Measurements from ENCODE around the gene RAB40B.
"Not testable (repeated sequence)": the region's sequence is repeated elsewhere in the genome, so short reads cannot be mapped to it uniquely, and the experiment has no call there.

The RAB40B gene

GRCh38 chr17:82658331-82658730, 40.2 kb downstream of the RAB40B start:
- H3K79me1 ChIP-seq (ENCODE audit: low read length) = no peaks in the 10 kb centered on the region
- no peaks in the 10 kb centered on the region for H3K27me3 ChIP-seq (ENCODE audit: insufficient read depth, low read length, poor library complexity)
- H3K23ac ChIP-seq (ENCODE audit: low read length) = no peak overlapping the region
- no peak overlapping the region for H3K4ac ChIP-seq (ENCODE audit: low read depth, low read length)
- no peak overlapping the region for H2AK5ac ChIP-seq (ENCODE audit: low read length)
- no peak overlapping the region for H4K5ac ChIP-seq (ENCODE audit: low read length)
- H3K4me3 ChIP-seq (ENCODE audit: low read length) = no peak overlapping the region
- H3K79me2 ChIP-seq (ENCODE audit: control insufficient read depth, insufficient read depth, low read length) = no peaks in the 10 kb centered on the region
- no peak overlapping the region for H3K18ac ChIP-seq (ENCODE audit: low read length)
- H2BK5ac ChIP-seq (ENCODE audit: low read length) = no peak overlapping the region
- H4K8ac ChIP-seq (ENCODE audit: low read depth, low read length) = no peak overlapping the region
- no peaks in the 10 kb centered on the region for H3K36me3 ChIP-seq (ENCODE audit: control insufficient read depth, insufficient read depth, low read length)
- H3K9ac ChIP-seq (ENCODE audit: low read length) = no peak overlapping the region
- no peaks in the 10 kb centered on the region for H3K4me1 ChIP-seq (ENCODE audit: control insufficient read depth, low read depth, low read length)
- no peak overlapping the region for H3K56ac ChIP-seq (ENCODE audit: low read length)
- H2BK120ac ChIP-seq (ENCODE audit: low read depth, low read length) = no peak overlapping the region
- no peak overlapping the region for H3K27ac ChIP-seq (ENCODE audit: low read depth, low read length)
- no peak overlapping the region for H2BK15ac ChIP-seq (replicated peaks; ENCODE audit: low read depth)
- H3K4me2 ChIP-seq (ENCODE audit: low read length) = no peak overlapping the region
- no CpG with 5 or more reads among the region's 23 CpGs for WGBS (ENCODE audit: extremely low coverage, insufficient coverage, low lambda C conversion rate)
- no peak for DNase-seq

DNA sequence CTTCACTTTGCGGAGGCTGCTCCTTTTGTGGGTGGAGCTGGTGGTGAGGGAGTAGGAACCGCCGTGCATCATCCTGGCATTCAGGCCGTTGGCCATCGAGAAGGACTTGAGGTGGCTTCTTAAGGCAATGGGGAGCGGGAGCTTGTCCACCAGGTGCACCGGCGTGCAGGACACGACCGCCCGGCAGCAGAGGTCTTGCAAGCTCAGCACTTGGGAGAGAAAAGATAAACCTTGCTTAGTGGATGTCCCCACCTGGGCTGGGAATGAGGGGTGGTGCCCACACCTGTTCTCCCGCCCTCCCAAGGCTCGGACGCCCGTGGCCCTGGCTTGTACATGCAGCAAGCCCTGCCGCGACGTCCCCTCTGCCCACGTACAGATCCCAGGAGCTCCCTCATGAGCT, 40.6 kb downstream of the RAB40B start:
- Histone ChIP-seq H3K27me3 (ENCODE audit: insufficient read depth, low read length, poor library complexity) (no peaks in the 10 kb centered on the region), H3K79me2 (ENCODE audit: control insufficient read depth, insufficient read depth, low read length) (no peaks in the 10 kb centered on the region), H3K4me3 (ENCODE audit: low read length) (no peak overlapping the region), H3K56ac (ENCODE audit: low read length) (no peak overlapping the region), H3K79me1 (ENCODE audit: low read length) (no peaks in the 10 kb centered on the region), H3K36me3 (ENCODE audit: control insufficient read depth, insufficient read depth, low read length) (no peaks in the 10 kb centered on the region), H4K8ac (ENCODE audit: low read depth, low read length) (no peak overlapping the region), H3K23ac (ENCODE audit: low read length) (no peak overlapping the region), H3K27ac (ENCODE audit: low read depth, low read length) (no peak overlapping the region), H3K4ac (ENCODE audit: low read depth, low read length) (no peak overlapping the region), H2BK5ac (ENCODE audit: low read length) (no peak overlapping the region), H3K4me2 (ENCODE audit: low read length) (no peak overlapping the region), H2BK15ac (replicated peaks; ENCODE audit: low read depth) (no peak overlapping the region), H4K5ac (ENCODE audit: low read length) (no peak overlapping the region), H3K9ac (ENCODE audit: low read length) (no peak overlapping the region), H3K4me1 (ENCODE audit: control insufficient read depth, low read depth, low read length) (no peaks in the 10 kb centered on the region), H3K18ac (ENCODE audit: low read length) (no peak overlapping the region), H2BK120ac (ENCODE audit: low read depth, low read length) (no peak overlapping the region), H2AK5ac (ENCODE audit: low read length) (no peak overlapping the region)
- no CpG with 5 or more reads among the region's 19 CpGs for WGBS (ENCODE audit: extremely low coverage, insufficient coverage, low lambda C conversion rate)
- no peak for DNase-seq

DNA sequence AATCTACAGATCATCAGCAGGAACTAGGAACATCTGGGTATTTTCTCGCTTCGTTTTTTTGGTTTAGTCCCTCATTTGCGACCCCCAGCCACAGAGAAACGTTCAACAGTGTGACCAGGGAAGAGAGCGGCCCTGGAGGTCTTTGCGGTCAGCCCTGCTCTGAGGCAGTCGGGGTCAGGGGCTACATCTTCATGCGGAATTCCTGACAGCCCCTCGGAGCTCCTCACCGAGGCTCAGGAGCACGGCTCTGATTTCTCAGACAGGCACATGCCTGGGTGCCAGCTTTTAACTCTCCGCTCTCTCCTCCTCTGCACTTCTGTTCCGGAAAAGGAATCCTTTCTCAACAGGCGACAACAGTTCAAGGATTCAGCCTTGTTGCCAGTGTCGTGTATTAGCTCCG, 42.2 kb downstream of the RAB40B start:
- no peak overlapping the region for H3K23ac ChIP-seq (ENCODE audit: low read length)

GRCh38 chr17:82655523-82655922, 43.0 kb downstream of the RAB40B start:
- Histone ChIP-seq H3K4me1 (ENCODE audit: control insufficient read depth, low read depth, low read length) (no peaks in the 10 kb centered on the region), H2BK5ac (ENCODE audit: low read length) (no peak overlapping the region), H3K4me3 (ENCODE audit: low read length) (no peak overlapping the region), H3K36me3 (ENCODE audit: control insufficient read depth, insufficient read depth, low read length) (no peaks in the 10 kb centered on the region), H3K18ac (ENCODE audit: low read length) (no peak overlapping the region), H3K56ac (ENCODE audit: low read length) (no peak overlapping the region), H4K8ac (ENCODE audit: low read depth, low read length) (no peak overlapping the region), H2BK15ac (replicated peaks; ENCODE audit: low read depth) (no peak overlapping the region), H2BK120ac (ENCODE audit: low read depth, low read length) (no peak overlapping the region), H3K9ac (ENCODE audit: low read length) (no peak overlapping the region), H3K79me1 (ENCODE audit: low read length) (no peaks in the 10 kb centered on the region), H2AK5ac (ENCODE audit: low read length) (no peak overlapping the region), H4K5ac (ENCODE audit: low read length) (no peak overlapping the region), H3K23ac (ENCODE audit: low read length) (no peak overlapping the region), H3K27ac (ENCODE audit: low read depth, low read length) (no peak overlapping the region), H3K27me3 (ENCODE audit: insufficient read depth, low read length, poor library complexity) (no peaks in the 10 kb centered on the region), H3K4ac (ENCODE audit: low read depth, low read length) (no peak overlapping the region), H3K79me2 (ENCODE audit: control insufficient read depth, insufficient read depth, low read length) (no peaks in the 10 kb centered on the region), H3K4me2 (ENCODE audit: low read length) (no peak overlapping the region)
- no CpG with 5 or more reads among the region's 13 CpGs for WGBS (ENCODE audit: extremely low coverage, insufficient coverage, low lambda C conversion rate)
- DNase-seq = no peak

More for the DNA sequence above, 42.2 kb downstream of the RAB40B start:
- Histone ChIP-seq H3K56ac (ENCODE audit: low read length) (no peak overlapping the region), H2AK5ac (ENCODE audit: low read length) (no peak overlapping the region), H2BK120ac (ENCODE audit: low read depth, low read length) (no peak overlapping the region), H3K4me2 (ENCODE audit: low read length) (no peak overlapping the region), H4K5ac (ENCODE audit: low read length) (no peak overlapping the region), H3K4ac (ENCODE audit: low read depth, low read length) (no peak overlapping the region), H3K79me2 (ENCODE audit: control insufficient read depth, insufficient read depth, low read length) (no peaks in the 10 kb centered on the region), H3K79me1 (ENCODE audit: low read length) (no peaks in the 10 kb centered on the region), H3K36me3 (ENCODE audit: control insufficient read depth, insufficient read depth, low read length) (no peaks in the 10 kb centered on the region), H3K9ac (ENCODE audit: low read length) (no peak overlapping the region), H3K27ac (ENCODE audit: low read depth, low read length) (no peak overlapping the region), H3K27me3 (ENCODE audit: insufficient read depth, low read length, poor library complexity) (no peaks in the 10 kb centered on the region), H3K4me3 (ENCODE audit: low read length) (no peak overlapping the region), H2BK5ac (ENCODE audit: low read length) (no peak overlapping the region), H4K8ac (ENCODE audit: low read depth, low read length) (no peak overlapping the region), H3K4me1 (ENCODE audit: control insufficient read depth, low read depth, low read length) (no peaks in the 10 kb centered on the region), H3K18ac (ENCODE audit: low read length) (no peak overlapping the region), H2BK15ac (replicated peaks; ENCODE audit: low read depth) (no peak overlapping the region)
- WGBS (ENCODE audit: extremely low coverage, insufficient coverage, low lambda C conversion rate) = no CpG with 5 or more reads among the region's 16 CpGs
- DNase-seq = no peak

- WGBS (ENCODE audit: extremely low coverage, insufficient coverage, low lambda C conversion rate) = no CpG with 5 or more reads among the region's 15 CpGs
These were observed 43.4 kb downstream of the RAB40B start for GRCh38 chr17:82655038-82655479.

GRCh38 chr17:82654611-82655010, 43.9 kb downstream of the RAB40B start:
- H3K56ac ChIP-seq (ENCODE audit: low read length); H3K4me3 ChIP-seq (ENCODE audit: low read length); H3K27ac ChIP-seq (ENCODE audit: low read depth, low read length); H3K9ac ChIP-seq (ENCODE audit: low read length); H3K79me1 ChIP-seq (ENCODE audit: low read length); H2AK5ac ChIP-seq (ENCODE audit: low read length); H3K4me1 ChIP-seq (ENCODE audit: control insufficient read depth, low read depth, low read length); H3K36me3 ChIP-seq (ENCODE audit: control insufficient read depth, insufficient read depth, low read length); H3K79me2 ChIP-seq (ENCODE audit: control insufficient read depth, insufficient read depth, low read length); H2BK5ac ChIP-seq (ENCODE audit: low read length); H3K23ac ChIP-seq (ENCODE audit: low read length); H4K8ac ChIP-seq (ENCODE audit: low read depth, low read length); H2BK15ac ChIP-seq (replicated peaks; ENCODE audit: low read depth); H3K4ac ChIP-seq (ENCODE audit: low read depth, low read length); H3K27me3 ChIP-seq (ENCODE audit: insufficient read depth, low read length, poor library complexity); H2BK120ac ChIP-seq (ENCODE audit: low read depth, low read length); DNase-seq; H3K18ac ChIP-seq (ENCODE audit: low read length); H3K4me2 ChIP-seq (ENCODE audit: low read length); H4K5ac ChIP-seq (ENCODE audit: low read length): not testable (repeated sequence)
- no CpG with 5 or more reads among the region's 6 CpGs for WGBS (ENCODE audit: extremely low coverage, insufficient coverage, low lambda C conversion rate)

More at GRCh38 chr17:82655038-82655479, 43.4 kb downstream of the RAB40B start:
- Histone ChIP-seq H3K79me2 (ENCODE audit: control insufficient read depth, insufficient read depth, low read length) (no peaks in the 10 kb centered on the region), H2BK5ac (ENCODE audit: low read length) (no peak overlapping the region), H3K79me1 (ENCODE audit: low read length) (no peaks in the 10 kb centered on the region), H2BK120ac (ENCODE audit: low read depth, low read length) (no peak overlapping the region), H3K27ac (ENCODE audit: low read depth, low read length) (no peak overlapping the region), H3K56ac (ENCODE audit: low read length) (no peak overlapping the region), H3K4me2 (ENCODE audit: low read length) (no peak overlapping the region), H3K9ac (ENCODE audit: low read length) (no peak overlapping the region), H3K4me3 (ENCODE audit: low read length) (no peak overlapping the region), H3K18ac (ENCODE audit: low read length) (no peak overlapping the region), H3K27me3 (ENCODE audit: insufficient read depth, low read length, poor library complexity) (no peaks in the 10 kb centered on the region), H3K23ac (ENCODE audit: low read length) (no peak overlapping the region), H3K4ac (ENCODE audit: low read depth, low read length) (no peak overlapping the region), H2AK5ac (ENCODE audit: low read length) (no peak overlapping the region), H3K4me1 (ENCODE audit: control insufficient read depth, low read depth, low read length) (no peaks in the 10 kb centered on the region), H2BK15ac (replicated peaks; ENCODE audit: low read depth) (no peak overlapping the region), H3K36me3 (ENCODE audit: control insufficient read depth, insufficient read depth, low read length) (no peaks in the 10 kb centered on the region), H4K5ac (ENCODE audit: low read length) (no peak overlapping the region), H4K8ac (ENCODE audit: low read depth, low read length) (no peak overlapping the region)
- DNase-seq = no peak
